Activated CD8-positive, alpha-beta memory T cell treated with anti-CD3 and anti-CD28 coated beads, Interleukin-2, amount 50 U/mL, for 24 hours (primary cell): ENCODE results near the gene PODXL.

Experiments used
- DNase-seq: peaks from one replicate; pipeline ENCODE4 v3.0.0-alpha.2; 2020; ENCODE audit errors: extremely low read depth

Gene PODXL

DNA sequence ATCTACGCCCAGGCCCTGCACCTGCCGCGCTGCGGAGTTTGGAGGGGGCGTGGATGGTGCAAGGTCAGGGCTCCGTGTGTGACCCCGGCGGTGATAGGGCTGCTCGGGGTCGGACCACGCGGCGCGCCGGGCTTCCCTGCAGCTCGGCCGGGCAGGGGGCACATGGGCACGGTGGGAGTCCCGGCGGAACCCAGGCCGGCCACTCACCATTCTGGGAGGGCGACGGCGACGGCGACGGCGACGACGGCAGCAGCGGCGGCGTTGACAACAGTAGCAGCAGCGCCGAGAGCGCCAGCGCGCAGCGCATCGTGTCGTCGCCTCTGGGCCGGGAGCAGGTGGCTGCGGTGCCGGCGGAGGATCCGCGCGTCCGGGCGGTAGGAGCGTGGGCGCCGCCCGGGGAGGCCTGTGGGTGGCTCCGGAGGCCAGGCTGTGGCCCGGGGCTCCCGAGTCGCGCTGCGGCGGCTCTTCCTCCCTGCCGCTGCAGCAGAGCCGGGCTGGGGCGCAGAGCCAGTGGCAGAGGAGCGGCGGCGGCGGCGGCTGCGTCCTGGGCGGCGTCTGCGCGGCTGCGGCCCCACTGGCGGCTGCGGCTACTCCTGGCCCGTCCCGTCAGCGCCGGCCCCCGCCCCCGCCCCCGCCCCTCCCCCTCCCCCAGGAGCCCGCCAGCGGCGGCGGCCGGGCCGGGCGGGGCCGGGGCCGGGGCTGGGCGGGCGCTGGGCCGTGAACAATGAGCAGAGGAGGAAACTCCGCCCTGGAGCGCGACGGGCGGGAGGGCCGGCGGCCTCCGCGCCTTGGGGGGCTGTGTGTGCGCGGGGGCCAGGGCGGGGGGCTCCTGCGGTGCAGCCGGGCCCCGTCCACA, at the start of gene PODXL:
TSS of gene PODXL (minus strand) at position 576 of the 856 bp plus-strand sequence. CDS start at position 307, 269 bp downstream.
- no peak for DNase-seq

- DNase-seq, result no peak
These were observed 49.0 kb upstream of the PODXL start for GRCh38 chr7:131605280-131605878.

DNA sequence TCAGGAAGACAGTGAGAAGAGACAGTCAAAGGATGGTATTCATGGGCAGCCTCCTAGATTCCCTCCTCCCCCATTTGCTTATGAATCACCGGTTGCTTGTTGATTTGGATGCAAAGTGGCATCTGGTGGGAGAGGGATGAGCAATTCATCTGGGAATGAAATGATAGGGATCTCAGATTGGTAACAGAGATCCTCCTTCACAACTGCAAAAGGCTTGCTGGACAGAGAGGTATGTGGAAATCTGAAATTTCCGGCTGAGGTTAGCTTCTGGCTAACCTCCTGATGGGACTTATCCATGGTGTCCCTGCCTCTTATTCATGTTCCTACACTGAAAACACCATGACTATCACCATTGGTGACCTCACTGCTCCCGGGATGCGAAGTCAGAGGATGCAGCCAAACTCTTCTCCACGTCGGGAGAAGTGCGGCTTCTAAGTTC, 48.4 kb upstream of the PODXL start:
- DNase-seq, result no peak

- no peak for DNase-seq
These were observed 47.5 kb upstream of the PODXL start for GRCh38 chr7:131603932-131604331.

DNA sequence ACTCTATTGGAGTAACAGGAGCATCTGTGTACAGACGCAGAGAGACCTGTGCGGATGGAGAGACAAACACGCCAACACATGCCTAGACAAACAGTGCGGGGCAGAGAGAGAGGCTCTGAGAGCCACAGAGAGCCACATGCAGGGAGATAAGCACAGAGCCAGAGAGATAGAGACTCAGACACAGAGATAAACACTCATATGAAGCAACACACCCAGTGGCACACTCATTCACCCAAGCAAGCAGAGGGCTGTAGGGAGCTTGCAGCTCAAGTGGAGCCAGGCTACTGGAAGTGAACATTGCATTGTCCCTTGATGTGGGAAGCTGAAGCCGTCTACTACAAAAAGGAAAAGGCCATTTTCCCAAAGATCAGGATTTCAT, 46.6 kb upstream of the PODXL start:
- no peak for DNase-seq

- no peak for DNase-seq
These were observed 46.0 kb upstream of the PODXL start for GRCh38 chr7:131602304-131602993.

DNA sequence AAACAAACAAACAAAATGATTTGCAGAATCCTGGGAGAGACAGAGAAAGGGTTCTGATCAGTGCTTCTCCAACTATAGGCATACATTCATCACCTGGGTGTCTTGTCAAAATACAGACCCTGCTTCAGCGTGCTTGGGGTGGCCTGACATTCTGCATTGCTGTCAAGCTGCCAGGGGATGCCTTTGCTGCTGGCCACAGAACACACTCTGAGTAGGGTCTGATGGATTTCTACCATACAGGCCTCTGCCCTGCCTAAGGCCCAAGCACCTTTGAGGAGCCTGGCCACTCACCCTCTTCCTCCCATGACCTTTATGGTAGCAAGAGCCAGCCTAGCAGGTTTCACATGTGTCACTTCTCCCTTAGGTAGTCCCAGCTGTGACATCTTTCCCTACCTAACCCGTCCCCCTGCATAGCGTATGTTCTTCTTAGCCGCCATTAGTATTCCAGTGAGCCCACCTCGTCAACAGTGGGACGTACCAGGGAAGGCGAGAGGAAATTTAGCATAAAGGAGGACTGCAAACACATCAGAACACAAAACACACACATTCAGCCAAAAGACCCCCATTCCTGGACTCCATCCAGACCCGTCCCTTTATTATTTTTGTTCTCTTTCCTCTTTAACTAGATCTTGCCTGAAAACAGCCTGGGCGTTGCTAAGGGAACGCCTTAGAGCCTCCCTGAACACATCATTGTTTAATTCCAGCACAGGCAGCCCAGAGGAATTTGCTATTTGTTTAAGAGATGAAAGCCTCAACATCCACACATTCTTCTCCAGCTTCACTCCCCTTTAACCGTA, 43.9 kb upstream of the PODXL start:
- no peak for DNase-seq

DNA sequence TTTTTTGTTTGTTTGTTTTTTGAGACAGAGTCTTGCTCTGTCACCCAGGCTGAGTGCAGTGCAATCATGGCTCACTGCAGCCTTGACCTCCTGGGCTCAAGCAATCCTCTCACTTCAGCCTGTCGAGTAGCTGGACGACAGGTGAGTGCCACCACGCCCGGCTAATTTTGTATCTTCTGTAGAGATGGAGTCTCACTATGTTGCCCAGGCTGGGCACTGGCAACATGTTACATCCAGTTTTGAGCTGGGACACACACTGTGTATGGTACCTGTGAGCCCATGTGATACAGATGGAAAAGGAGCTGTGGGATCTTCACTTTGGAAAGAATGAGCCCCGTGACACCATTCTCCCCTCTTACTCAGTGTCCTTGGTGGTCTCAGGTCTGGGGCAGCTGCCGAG, 40.4 kb upstream of the PODXL start:
- DNase-seq, result no peak

DNA sequence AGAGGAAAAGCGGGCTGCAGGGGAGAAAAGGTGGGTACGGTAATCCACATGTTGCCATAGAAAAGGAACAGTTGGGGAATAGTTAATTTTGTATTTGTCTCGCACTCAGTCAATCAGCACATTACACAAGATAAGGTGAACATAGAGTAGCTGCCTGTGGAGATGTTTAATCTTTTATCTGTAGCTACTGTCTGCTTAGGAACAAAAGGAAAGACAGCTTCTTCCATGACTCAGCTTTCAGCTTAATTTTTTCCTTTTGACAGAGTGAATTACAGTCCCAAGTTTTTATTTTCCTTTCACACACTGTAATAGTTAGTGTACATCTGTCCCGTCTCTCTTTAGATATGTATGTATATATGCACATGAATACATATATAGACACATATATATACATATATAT, 39.3 kb upstream of the PODXL start:
- DNase-seq, result no peak

DNA sequence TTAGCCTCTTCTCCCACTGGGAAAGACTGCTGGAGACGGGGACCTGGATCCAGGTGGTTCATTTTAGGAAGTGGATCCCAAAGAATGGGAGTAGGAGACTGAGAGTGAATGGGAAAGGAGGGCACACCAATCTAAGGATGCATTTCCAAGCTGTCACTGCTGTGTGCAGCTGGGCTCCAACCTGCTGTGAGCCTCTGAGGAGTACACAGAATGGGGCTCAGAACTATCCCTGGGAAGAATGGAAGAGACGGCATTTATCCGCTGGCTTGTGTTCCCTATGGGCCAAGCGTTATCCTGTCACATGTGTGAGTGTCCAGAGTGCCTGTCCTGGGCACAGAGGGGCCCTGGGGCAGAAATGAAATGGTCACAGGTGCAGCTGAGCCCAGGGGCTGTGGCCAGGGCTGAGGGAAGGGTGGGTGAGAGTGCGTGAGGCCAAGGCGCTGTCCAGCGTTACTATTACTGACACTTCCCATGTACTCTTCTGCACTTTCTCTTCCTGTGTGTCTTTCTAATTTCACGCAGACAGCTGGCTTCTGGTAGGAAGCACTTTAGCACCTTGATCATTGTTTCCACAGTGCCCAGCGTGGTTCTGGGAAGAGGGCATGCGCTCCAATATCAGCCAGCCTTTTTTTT, 35.4 kb upstream of the PODXL start:
- no peak for DNase-seq

DNA sequence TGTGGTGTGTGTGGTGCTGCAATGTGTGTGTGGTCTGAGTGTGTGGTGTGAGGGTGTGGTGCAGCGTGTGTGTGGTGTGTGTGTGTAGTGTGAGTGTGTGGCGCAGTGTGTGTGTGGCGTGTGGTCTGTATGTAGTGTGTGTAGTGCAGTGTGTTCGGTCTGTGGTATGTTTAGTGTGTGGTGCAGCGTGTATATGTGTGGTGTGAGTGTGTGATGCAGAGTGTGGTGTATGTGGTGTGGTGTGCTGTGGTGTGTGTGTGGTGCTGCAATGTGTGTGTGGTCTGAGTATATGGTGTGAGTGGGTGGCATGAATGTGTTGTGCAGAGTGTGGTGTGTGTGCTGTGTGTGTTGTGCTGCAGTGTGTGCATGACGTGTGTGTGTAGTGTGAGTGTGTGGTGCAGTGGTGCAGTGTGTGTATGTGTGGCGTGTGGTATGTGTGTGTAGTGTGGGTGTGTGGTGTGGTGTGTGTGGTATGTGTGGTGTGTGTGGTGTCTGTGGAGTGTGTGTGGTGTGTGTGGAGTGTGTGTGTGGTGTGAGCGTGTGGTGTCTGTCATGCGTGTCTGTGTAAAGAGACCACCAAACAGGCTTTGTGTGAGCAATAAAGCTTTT, 31.0 kb upstream of the PODXL start:
- no peak for DNase-seq

- DNase-seq, result no peak
These were observed 30.3 kb upstream of the PODXL start for GRCh38 chr7:131586759-131587158.

- no peak for DNase-seq
These were observed 29.8 kb upstream of the PODXL start for GRCh38 chr7:131586259-131586658.

- no peak for DNase-seq
These were observed 27.0 kb upstream of the PODXL start for GRCh38 chr7:131583430-131583829.

DNA sequence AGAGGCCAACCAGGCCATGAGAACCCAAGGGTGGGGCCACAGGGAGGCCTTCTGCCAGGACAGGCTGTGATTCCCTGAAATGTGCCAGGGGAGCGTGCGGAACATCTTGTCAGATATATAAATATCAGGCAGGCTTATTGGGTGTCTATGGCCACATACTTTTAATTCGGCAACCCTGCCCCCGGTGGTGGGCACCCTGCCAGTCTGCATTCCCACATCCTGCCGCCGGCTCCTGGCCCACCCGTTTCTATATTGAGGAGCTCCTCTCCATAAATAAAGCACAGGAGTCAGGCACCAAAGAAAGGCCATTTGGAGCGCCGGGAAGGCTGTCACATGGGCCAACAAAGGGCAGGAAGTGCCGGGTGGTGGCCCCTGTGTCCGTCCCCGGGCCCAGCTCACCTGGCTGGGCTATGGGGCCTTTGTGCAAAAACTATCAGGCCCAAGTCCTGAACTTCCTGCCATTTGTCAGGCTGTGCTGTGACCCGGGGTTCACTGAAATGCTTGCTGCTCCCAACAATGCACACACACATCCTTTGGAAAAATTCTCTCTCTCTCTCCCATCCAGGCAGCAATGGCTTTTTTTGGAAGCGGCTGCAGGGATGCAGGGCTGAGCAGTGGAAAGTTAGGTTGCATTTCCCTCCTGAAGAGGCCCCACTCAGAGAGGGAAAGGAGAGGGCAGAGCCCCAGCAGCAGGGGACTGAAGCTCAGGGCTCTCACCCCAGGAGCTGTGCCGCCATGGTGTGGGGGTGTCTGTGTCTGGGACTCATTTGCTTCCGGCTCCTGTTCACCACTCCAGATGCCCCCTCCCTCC, 25.0 kb upstream of the PODXL start:
- DNase-seq, result no peak

- DNase-seq, result no peak
These were observed 22.2 kb upstream of the PODXL start for GRCh38 chr7:131578602-131579001.

DNA sequence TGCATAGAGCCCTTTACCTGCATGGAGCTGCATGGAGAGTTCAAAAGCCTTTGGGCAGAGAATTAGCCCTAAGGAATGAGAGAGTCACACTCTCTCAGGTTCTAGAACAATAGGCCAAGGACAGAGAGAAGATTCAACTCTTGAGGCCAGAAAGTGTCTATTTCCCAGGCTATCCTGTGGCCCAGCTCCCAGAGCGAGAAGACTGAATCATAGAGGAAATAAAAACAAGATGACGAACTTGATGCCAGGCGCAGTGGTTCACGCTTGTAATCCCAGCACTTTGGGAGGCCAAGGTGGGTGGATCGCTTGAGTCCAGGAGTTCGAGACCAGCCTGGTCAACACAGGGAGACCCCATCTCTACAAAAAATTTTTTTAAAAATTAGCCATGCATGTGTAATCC, 18.3 kb upstream of the PODXL start:
- DNase-seq, result no peak

DNA sequence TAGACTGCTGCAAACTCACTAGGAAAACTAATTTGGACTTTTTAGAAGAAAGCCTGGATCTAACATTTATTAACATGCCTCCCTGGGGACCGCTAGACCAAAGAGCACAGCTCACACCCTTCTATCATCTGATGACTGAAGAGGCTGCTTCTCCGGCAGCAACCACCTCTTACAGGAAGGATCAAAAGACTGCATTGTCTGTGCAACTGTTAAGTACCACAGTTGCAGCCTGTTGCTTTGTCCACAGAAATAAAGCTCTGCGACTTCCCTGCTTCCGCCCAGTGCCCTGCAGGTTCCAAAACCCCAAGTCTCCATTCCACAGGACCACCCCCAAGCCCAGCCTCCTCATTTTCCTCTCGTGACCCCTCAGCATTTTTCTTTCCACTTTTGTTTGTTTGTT, 14.0 kb upstream of the PODXL start:
- DNase-seq, result no peak

DNA sequence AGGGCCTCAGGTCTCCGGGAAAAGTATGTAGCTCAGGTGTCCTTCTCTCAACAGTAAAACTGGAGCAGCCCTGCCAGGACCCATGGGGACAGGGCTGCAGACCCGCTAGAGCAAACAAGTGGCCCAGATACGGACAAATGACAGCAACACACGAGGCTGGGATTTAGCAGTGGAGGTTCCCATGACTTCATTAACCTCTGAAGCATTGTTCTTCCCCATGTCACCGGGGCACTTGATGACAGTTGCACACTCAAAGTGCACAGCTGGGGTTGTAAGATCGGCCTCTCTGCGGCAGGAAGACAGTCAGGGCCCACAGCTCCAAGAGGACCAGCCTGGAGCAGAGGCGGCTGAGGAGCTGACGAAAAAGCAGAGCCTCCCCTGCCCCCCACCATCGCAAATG, 12.5 kb upstream of the PODXL start:
- DNase-seq, result no peak

- DNase-seq, result no peak
These were observed 12.1 kb upstream of the PODXL start for GRCh38 chr7:131568510-131568909.
